B cell (primary cell): ENCODE results near the gene SMARCD3. TPM values are rescaled to one million over a fixed set of nuclear protein-coding genes. Genes with fewer than 3 reads are reported as not detected.

ENCODE experiments used
- ATAC-seq: fragments of 200-7000 bp; cut with Tn5 transposase; one replicate; pipeline ENCODE4 v1.10.0; 2021; ENCODE audit warnings: low read depth, mild to moderate bottlenecking, moderate number of reproducible peaks, moderate library complexity
- CTCF ChIA-PET: fragments of 350-600 bp; sonication (Branson Sonifier 250); formaldehyde crosslinking; loops from one replicate; lab custom pipeline; 2021; ENCODE audit warnings: antibody characterized with exemption, inconsistent platforms; lab: Charles Lee
- POLR2A ChIA-PET: fragments of 350-600 bp; sonication (Branson Sonifier 250); formaldehyde crosslinking; loops from one replicate; lab custom pipeline; 2021; ENCODE audit warnings: antibody characterized with exemption; lab: Charles Lee
- DNase-seq: peaks from one replicate; pipeline ENCODE4 v3.0.0; 2013
- H2AFZ ChIP-seq: 2 replicates; pipeline ENCODE4 v1.6.1; 2012; ENCODE audit warnings: mild to moderate bottlenecking, low read depth, low read length; ENCODE audit not compliant: insufficient read depth, poor library complexity, severe bottlenecking
- H3K27ac ChIP-seq, 2 donors: 1 replicate in 1 of 2; 2 replicates in 1 of 2; pipeline ENCODE4 v1.5.1; 2012 to 2013; ENCODE audit warnings: low read length in 2 of 2, mild to moderate bottlenecking in 2 of 2, moderate library complexity in 1 of 2
- H3K27me3 ChIP-seq, 4 experiments: fragments of 200-600 bp in 1 of 4; sonication (generic) in 1 of 4; replicated peaks in 1 of 4; 1 replicate in 2 of 4; 2 replicates in 2 of 4; pipeline versions ENCODE4 v1.6.1 to v1.7.0; 2013 to 2016; ENCODE audit warnings: low read length in 3 of 4, mild to moderate bottlenecking in 2 of 4, mixed read lengths in 1 of 4, moderate library complexity in 1 of 4; ENCODE audit not compliant: insufficient read depth in 4 of 4, control insufficient read depth in 3 of 4; ENCODE audit errors: control extremely low read depth in 1 of 4
- H3K36me3 ChIP-seq, 2 experiments: replicated peaks in 1 of 2; 1 replicate in 1 of 2; 2 replicates in 1 of 2; pipeline versions ENCODE4 v1.6.1 to v1.7.1; 2013; ENCODE audit warnings: low read length in 1 of 2; ENCODE audit not compliant: insufficient read depth in 2 of 2, control insufficient read depth in 1 of 2; ENCODE audit errors: control extremely low read depth in 1 of 2, extremely low read depth in 1 of 2
- H3K4me1 ChIP-seq, 2 donors: fragments of 200-600 bp in 1 of 2; sonication (generic) in 1 of 2; 1 replicate in 1 of 2; 2 replicates in 1 of 2; pipeline versions ENCODE4 v1.5.1 to v1.6.1; 2013 to 2017; ENCODE audit warnings: low read length in 2 of 2; ENCODE audit not compliant: control insufficient read depth in 2 of 2, insufficient read depth in 2 of 2
- H3K4me2 ChIP-seq: replicated peaks from 2 replicates; pipeline ENCODE3; 2012; ENCODE audit warnings: mild to moderate bottlenecking, low read depth, low read length; ENCODE audit not compliant: poor library complexity, severe bottlenecking
- H3K4me3 ChIP-seq, 5 experiments: fragments of 200-600 bp in 1 of 5; sonication (generic) in 1 of 5; 1 replicate in 3 of 5; 2 replicates in 2 of 5; pipeline versions ENCODE4 v1.5.1 to v1.7.0; 2011 to 2016; ENCODE audit warnings: low read length in 4 of 5, mild to moderate bottlenecking in 4 of 5, low read depth in 2 of 5, control low read depth in 1 of 5, moderate library complexity in 1 of 5; ENCODE audit not compliant: insufficient read depth in 1 of 5; ENCODE audit errors: control extremely low read depth in 1 of 5, extremely low read depth in 1 of 5
- H3K79me2 ChIP-seq: fragments of 200-600 bp; sonication (generic); one replicate; pipeline ENCODE4 v1.6.0; 2016; ENCODE audit warnings: low read length; ENCODE audit not compliant: control insufficient read depth, insufficient read depth
- H3K9ac ChIP-seq: fragments of 200-600 bp; sonication (generic); 2 replicates; pipeline ENCODE4 v1.6.1; 2017; ENCODE audit warnings: mild to moderate bottlenecking, low read length, moderate library complexity
- H3K9me3 ChIP-seq, 3 donors: one replicate each; pipeline versions ENCODE4 v1.6.1 to v1.7.1; 2013; ENCODE audit warnings: low read length in 2 of 3; ENCODE audit not compliant: control insufficient read depth in 2 of 3, insufficient read depth in 1 of 3; ENCODE audit errors: control extremely low read depth in 1 of 3
- H4K20me1 ChIP-seq: 2 replicates; pipeline ENCODE4 v1.6.0; 2012; ENCODE audit warnings: mild to moderate bottlenecking, low read length; ENCODE audit not compliant: insufficient read depth, control insufficient read depth, poor library complexity, severe bottlenecking
- H3K27ac Mint-ChIP-seq: one replicate; pipeline ENCODE4 v1.8.0; 2021; ENCODE audit warnings: mixed read lengths
- H3K27me3 Mint-ChIP-seq: one replicate; pipeline ENCODE4 v1.8.0; 2021; ENCODE audit warnings: mixed read lengths
- H3K4me1 Mint-ChIP-seq: one replicate; pipeline ENCODE4 v1.8.0; 2021; ENCODE audit warnings: mixed read lengths
- H3K4me3 Mint-ChIP-seq: one replicate; pipeline ENCODE4 v1.8.0; 2021; ENCODE audit warnings: mixed read lengths
- H3K9me3 Mint-ChIP-seq: one replicate; pipeline ENCODE4 v1.8.0; 2022; ENCODE audit warnings: mixed read lengths; ENCODE audit not compliant: insufficient read depth
- CTCF ChIP-seq: fragments of 200-600 bp; IDR thresholded peaks from one replicate; pipeline ENCODE4 v1.8.0; 2022; ENCODE audit warnings: antibody characterized with exemption, mild to moderate bottlenecking
- EZH2 ChIP-seq: IDR thresholded peaks from 2 replicates; pipeline ENCODE4 v1.6.1; 2012; ENCODE audit warnings: borderline replicate concordance, low read depth, mild to moderate bottlenecking, moderate library complexity, low read length; ENCODE audit not compliant: insufficient read depth, poor library complexity, severe bottlenecking
- WGBS: methylation state at CpG from one replicate; pipeline ENCODE4 v1.1.5; 2013; ENCODE audit warnings: missing lambda C conversion rate; ENCODE audit not compliant: insufficient coverage; 5-methylcytosine and 5-hydroxymethylcytosine counted together
- intact Hi-C: fragments of 100-400 bp; cut with micrococcal nuclease; formaldehyde crosslinking; loops from one replicate; pipeline ENCODE4 v1.10.0; 2022
- polyA plus RNA-seq: library from polyadenylated mRNA; depleted of rRNA; stranded (reverse); fragments of >200 nt; gene quantifications from 2 replicates; pipeline ENCODE4 v1.2.3, GENCODE V29; 2012
- total RNA-seq, 2 donors: library from RNA; stranded (reverse); fragments of 120-200 nt in 1 of 2; gene quantifications; 1 replicate in 1 of 2; 2 replicates in 1 of 2; pipeline versions ENCODE4 v1.2.3 to v1.2.4, GENCODE V29; 2013 to 2022

The SMARCD3 gene
- total and polyA plus RNA-seq, 2 donors (not counting 1 experiment from before 2014, with no cell fraction given) = 1.0 TPM; not detected in 1

- no peaks in the 10 kb centered on the region for H3K27me3 ChIP-seq
- H3K9ac ChIP-seq = peak overlapping the region; percentile 92
- H3K27me3 Mint-ChIP-seq = no peaks in the 10 kb centered on the region
- no peaks in the 10 kb centered on the region for H3K9me3 ChIP-seq
- no peak for TF ChIP-seq EZH2
- TF ChIP-seq CTCF = no peak
- peaks cover 25% of the 10 kb centered on the region for H3K79me2 ChIP-seq
- peak overlapping the region; percentile 99 for H2AFZ ChIP-seq
- intact Hi-C loops = loop anchor here (2.0 kb wide), 1 partner anchor 214 kb away; no protein-coding TSS in a partner anchor
- ChIA-PET CTCF (interaction anchor here (1.3 to 4.4 kb wide), 2 partner anchors 18 to 78 kb away, joined by 4 to 34 read pairs; no protein-coding TSS in a partner anchor), POLR2A (interaction anchor here (0.6 to 1.4 kb wide), 7 partner anchors 9 to 1750 kb away, joined by 3 to 13 read pairs (median 4); partner anchors contain the start of gene ABCB8)
- peaks cover 19 to 20% of the 10 kb centered on the region in 2 donors for H3K4me1 ChIP-seq
- no peaks in the 10 kb centered on the region for H3K9me3 Mint-ChIP-seq
- no peak for ATAC-seq
- peak overlapping the region; percentile 92 for H3K27ac Mint-ChIP-seq
- peaks cover 42% of the 10 kb centered on the region for H3K4me1 Mint-ChIP-seq
- H4K20me1 ChIP-seq = peaks cover 10% of the 10 kb centered on the region
- H3K4me3 Mint-ChIP-seq = peak overlapping the region; percentile 95
- peak overlapping the region; percentile 53 to 97 (median 81) for H3K4me3 ChIP-seq
- H3K4me2 ChIP-seq = peak overlapping the region; percentile 78
- no peak for DNase-seq
- 2% methylated on average over 15 of the region's 15 CpGs for WGBS
- peak overlapping the region; percentile 15 to 73 for H3K27ac ChIP-seq
- H3K36me3 ChIP-seq = peaks cover 0 to 34% of the 10 kb centered on the region in 2 experiments
Observed at GRCh38 chr7:151226560-151226874, 22.0 kb downstream of the SMARCD3 start.

GRCh38 chr7:151225948-151226510, 22.5 kb downstream of the SMARCD3 start:
- no peaks in the 10 kb centered on the region for H3K27me3 ChIP-seq
- Mint-ChIP-seq H3K4me1 (peaks cover 37% of the 10 kb centered on the region), H3K27me3 (no peaks in the 10 kb centered on the region), H3K27ac (no peak overlapping the region), H3K9me3 (no peaks in the 10 kb centered on the region), H3K4me3 (peak overlapping the region; percentile 95)
- peaks cover 10% of the 10 kb centered on the region for H4K20me1 ChIP-seq
- H3K4me1 ChIP-seq = peaks cover 18% of the 10 kb centered on the region in 2 donors
- ChIA-PET POLR2A (no interaction called here), CTCF (interaction anchor here (0.9 to 4.4 kb wide), 2 partner anchors 18 to 102 kb away, joined by 3 to 34 read pairs; no protein-coding TSS in a partner anchor)
- TF ChIP-seq EZH2 = no peak
- TF ChIP-seq CTCF = no peak
- intact Hi-C loops = loop anchor here (2.0 kb wide), 1 partner anchor 213 kb away; no protein-coding TSS in a partner anchor
- DNase-seq (no peak), ATAC-seq (no peak)
- peaks cover 25% of the 10 kb centered on the region for H3K79me2 ChIP-seq
- no peaks in the 10 kb centered on the region for H3K9me3 ChIP-seq
- peak overlapping the region in 1 of 2 donors; percentile 73 for H3K27ac ChIP-seq
- peak overlapping the region in 4 of 5 experiments; percentile 60 to 97 (median 88) for H3K4me3 ChIP-seq
- H3K4me2 ChIP-seq = peak overlapping the region; percentile 78
- 93% methylated on average over 5 of the region's 8 CpGs for WGBS
- peaks cover 0 to 36% of the 10 kb centered on the region in 2 experiments for H3K36me3 ChIP-seq
- H2AFZ ChIP-seq = peak overlapping the region; percentile 99
- peak overlapping the region; percentile 92 for H3K9ac ChIP-seq
